Measurements from ENCODE around the gene BPIFA3.

Gene BPIFA3

DNA sequence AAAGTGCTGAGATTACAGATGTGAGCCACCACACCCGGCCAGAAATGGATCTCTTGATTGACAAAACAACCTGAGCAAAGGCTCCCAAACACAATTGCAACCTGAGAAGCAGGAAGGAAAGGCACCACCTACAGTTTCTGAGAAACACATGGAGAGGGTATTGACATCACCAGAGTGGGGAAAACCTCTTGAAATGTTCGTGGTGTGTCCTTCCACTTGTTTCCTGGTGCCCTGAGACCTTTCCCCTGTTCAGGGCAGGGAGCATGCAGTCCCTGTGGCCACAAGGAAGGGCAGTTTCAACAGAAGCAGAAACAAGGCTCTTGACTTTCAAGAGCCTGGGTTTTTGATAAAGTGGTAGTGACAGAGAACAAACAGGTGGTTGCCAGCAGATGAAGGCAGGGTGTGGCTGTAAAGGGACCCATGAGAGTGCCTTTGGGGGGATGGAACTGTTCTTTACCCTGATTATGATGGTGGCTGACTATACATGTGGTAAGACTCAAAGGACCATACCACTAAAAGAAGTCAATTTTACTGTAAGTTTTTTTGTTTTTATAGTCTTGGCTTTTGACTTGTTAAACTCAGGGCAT is 15.4 kb downstream of the BPIFA3 start:
- TF ChIP-seq, protein P1, sequence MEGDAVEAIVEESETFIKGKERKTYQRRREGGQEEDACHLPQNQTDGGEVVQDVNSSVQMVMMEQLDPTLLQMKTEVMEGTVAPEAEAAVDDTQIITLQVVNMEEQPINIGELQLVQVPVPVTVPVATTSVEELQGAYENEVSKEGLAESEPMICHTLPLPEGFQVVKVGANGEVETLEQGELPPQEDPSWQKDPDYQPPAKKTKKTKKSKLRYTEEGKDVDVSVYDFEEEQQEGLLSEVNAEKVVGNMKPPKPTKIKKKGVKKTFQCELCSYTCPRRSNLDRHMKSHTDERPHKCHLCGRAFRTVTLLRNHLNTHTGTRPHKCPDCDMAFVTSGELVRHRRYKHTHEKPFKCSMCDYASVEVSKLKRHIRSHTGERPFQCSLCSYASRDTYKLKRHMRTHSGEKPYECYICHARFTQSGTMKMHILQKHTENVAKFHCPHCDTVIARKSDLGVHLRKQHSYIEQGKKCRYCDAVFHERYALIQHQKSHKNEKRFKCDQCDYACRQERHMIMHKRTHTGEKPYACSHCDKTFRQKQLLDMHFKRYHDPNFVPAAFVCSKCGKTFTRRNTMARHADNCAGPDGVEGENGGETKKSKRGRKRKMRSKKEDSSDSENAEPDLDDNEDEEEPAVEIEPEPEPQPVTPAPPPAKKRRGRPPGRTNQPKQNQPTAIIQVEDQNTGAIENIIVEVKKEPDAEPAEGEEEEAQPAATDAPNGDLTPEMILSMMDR (IDR thresholded peaks at IDR 0.05; ENCODE audit: extremely low read depth, insufficient read depth, missing control alignments) = no peak
- no peak for DNase-seq (ENCODE audit: low spot score)
- in situ Hi-C loops (cut with MboI; ENCODE audit: low pct_unique_long_range_greater_than_20kb, low sequenced_read_pairs, unreplicated experiment) = no loop called here

DNA sequence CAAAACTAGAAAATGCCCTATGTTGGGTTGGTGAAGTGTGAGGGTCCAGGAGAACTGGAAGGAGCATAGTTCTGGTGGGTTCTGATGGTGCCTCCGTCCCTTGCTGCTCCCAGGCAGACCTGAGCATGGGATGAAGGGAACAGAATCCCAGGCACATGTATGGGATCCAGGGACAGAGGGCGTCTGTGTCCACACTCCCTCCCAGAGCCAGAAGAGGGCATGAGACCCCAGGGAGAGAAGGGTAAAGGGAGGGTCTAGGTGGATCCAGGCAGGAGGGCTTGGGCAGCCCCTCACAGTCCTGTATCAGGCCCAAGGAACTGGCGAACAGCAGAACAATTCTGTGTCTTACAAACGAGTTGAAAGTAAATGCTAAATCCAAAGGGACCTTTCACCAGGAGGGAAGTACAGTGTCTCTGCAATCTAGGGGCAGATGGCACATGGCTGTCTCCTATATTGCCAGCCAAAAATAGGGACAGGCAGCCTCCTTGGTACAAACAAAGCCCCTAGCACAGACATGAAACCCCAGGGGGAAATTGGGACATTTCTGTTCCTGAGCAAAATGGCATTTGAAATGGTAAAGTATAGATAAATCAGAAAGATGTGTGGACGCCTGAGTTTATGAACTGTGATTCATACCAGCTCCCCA is 16.1 kb downstream of the BPIFA3 start:
- DNase-seq (ENCODE audit: low spot score) = no peak
- in situ Hi-C loops (cut with MboI; ENCODE audit: low pct_unique_long_range_greater_than_20kb, low sequenced_read_pairs, unreplicated experiment) = no loop called here
- TF ChIP-seq, protein P1 (IDR thresholded peaks at IDR 0.05; ENCODE audit: extremely low read depth, insufficient read depth, missing control alignments) = no peak

DNA sequence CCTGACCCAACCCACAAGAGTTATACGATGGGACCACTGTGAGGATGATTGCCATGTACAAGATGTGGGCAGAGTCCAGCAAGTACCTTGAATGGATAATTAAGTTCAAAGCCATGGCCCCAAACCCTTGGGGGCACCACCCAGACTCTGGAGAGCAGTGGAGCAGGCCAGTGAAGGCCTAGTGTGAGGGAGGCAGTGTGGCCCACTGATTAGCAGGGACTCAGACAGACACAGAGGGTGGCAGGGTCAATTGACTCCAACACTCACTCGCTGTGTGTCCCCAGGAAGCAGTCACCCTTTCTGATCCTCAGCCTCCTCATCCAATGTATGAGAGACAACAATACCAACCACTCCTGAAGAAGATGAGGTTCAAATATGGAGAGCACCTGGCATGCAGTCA is 16.9 kb downstream of the BPIFA3 start:
- DNase-seq (ENCODE audit: low spot score) = no peak
- in situ Hi-C loops (cut with MboI; ENCODE audit: low pct_unique_long_range_greater_than_20kb, low sequenced_read_pairs, unreplicated experiment) = no loop called here
- TF ChIP-seq, protein P1 (IDR thresholded peaks at IDR 0.05; ENCODE audit: extremely low read depth, insufficient read depth, missing control alignments) = no peak

DNA sequence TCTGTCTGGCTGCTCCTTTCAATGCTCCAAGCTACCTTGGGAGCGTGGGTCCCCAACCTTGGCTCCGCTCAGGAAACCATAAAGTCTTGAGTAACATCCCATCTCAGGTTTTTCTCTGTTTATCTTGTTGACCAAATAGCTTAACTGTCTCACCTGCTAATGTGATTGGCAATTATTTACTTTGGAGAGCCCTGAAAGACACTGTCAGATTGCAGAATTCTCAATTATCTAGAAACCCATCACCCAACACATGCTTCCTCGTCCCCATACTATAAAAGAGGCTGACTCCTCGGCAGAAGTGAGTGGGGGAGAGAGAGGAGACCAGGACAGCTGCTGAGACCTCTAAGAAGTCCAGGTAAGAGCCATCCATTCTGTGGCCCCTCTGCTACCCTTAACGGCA is 18.5 kb downstream of the BPIFA3 start, which contains the start of gene BPIFA1:
Gene BPIFA1 (plus strand): TSS at position 301 of the 400 bp plus-strand sequence. CDS start 1,716 bp downstream, outside the sequence.
- no peak for DNase-seq (ENCODE audit: low spot score)
- TF ChIP-seq, protein P1 (IDR thresholded peaks at IDR 0.05; ENCODE audit: extremely low read depth, insufficient read depth, missing control alignments) = no peak
- in situ Hi-C loops (cut with MboI; ENCODE audit: low pct_unique_long_range_greater_than_20kb, low sequenced_read_pairs, unreplicated experiment) = no loop called here

DNA sequence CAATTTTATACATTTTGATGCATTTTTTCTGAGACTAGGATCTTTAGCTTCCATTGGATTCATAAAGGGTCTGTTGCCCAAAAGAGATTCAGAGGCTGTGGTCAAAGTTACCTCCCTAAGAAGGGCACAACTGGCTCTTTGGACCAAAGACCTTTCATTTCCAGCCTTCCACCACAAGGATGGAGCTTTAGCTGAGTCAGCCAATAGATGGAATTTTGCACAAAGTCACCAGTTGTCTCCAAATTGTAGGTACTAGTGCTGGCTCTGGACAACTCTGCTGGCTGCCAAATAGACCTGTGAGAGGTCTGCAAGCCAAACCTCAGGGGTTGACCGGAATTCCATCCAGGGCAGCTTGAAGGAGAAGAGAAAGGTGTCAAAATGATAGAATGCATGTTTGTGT is 19.2 kb downstream of the BPIFA3 start:
- in situ Hi-C loops (cut with MboI; ENCODE audit: low pct_unique_long_range_greater_than_20kb, low sequenced_read_pairs, unreplicated experiment) = no loop called here
- no peak for DNase-seq (ENCODE audit: low spot score)
- TF ChIP-seq, protein P1 (IDR thresholded peaks at IDR 0.05; ENCODE audit: extremely low read depth, insufficient read depth, missing control alignments) = no peak

DNA sequence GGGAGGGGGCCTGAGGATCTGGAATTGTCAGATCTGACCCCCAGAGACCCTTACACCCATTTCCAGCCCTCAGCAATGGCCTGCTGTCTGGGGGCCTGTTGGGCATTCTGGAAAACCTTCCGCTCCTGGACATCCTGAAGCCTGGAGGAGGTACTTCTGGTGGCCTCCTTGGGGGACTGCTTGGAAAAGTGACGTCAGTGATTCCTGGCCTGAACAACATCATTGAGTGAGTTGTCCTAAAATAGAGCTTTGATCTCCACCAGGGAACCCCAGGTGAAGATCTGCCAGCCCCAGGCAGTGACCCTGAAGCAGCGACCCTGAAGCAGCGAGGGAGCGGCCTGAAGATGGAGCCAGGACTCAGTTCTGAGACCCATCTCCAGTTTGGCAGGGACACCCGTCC is 20.8 kb downstream of the BPIFA3 start:
- in situ Hi-C loops (cut with MboI; ENCODE audit: low pct_unique_long_range_greater_than_20kb, low sequenced_read_pairs, unreplicated experiment) = no loop called here
- TF ChIP-seq, protein P1 (IDR thresholded peaks at IDR 0.05; ENCODE audit: extremely low read depth, insufficient read depth, missing control alignments) = no peak
- DNase-seq (ENCODE audit: low spot score) = no peak
